PC-9 (cell line): ENCODE data around the gene BRI3.

Experiments used
- EZH2 ChIP-seq: fragments of 200-600 bp; sonication (generic); IDR thresholded peaks from 2 replicates; pipeline ENCODE4 v1.8.0; 2017; ENCODE audit warnings: antibody characterized with exemption, low read depth
- TF ChIP-seq, protein P1 (sequence below): fragments of 200-600 bp; sonication (generic); conservative IDR thresholded peaks from 2 replicates; pipeline ENCODE4 v1.6.1; 2017; ENCODE audit warnings: mixed run types, antibody characterized with exemption, mild to moderate bottlenecking, moderate library complexity

DNA sequence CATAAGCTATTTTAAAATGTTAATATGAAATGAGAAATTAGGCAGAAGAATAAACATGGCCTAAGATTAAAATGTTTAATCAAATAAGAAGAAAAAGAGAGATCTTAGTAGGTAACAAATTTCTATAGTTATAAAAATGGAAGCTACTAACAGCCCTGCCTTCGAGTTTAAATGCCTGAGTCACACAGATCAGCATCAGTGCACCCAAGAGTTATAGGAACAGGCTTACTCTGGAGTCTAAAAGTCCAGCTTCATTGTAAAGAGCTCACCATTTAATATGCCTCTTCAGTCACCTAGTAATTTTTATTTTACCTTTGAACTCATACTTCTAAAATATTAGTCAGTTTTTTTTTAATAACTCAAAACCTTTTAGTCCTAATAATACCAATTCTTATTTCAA, 52.6 kb downstream of the BRI3 start:
- TF ChIP-seq, protein P1, sequence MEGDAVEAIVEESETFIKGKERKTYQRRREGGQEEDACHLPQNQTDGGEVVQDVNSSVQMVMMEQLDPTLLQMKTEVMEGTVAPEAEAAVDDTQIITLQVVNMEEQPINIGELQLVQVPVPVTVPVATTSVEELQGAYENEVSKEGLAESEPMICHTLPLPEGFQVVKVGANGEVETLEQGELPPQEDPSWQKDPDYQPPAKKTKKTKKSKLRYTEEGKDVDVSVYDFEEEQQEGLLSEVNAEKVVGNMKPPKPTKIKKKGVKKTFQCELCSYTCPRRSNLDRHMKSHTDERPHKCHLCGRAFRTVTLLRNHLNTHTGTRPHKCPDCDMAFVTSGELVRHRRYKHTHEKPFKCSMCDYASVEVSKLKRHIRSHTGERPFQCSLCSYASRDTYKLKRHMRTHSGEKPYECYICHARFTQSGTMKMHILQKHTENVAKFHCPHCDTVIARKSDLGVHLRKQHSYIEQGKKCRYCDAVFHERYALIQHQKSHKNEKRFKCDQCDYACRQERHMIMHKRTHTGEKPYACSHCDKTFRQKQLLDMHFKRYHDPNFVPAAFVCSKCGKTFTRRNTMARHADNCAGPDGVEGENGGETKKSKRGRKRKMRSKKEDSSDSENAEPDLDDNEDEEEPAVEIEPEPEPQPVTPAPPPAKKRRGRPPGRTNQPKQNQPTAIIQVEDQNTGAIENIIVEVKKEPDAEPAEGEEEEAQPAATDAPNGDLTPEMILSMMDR: no peak
- TF ChIP-seq EZH2: no peak
